HL-60 (cell line): ENCODE results near the gene CD19.

Source experiments
- DNase-seq, 2 experiments: peaks; one replicate each; pipeline ENCODE4 v3.0.0-alpha.2; 2010 to 2020; ENCODE audit warnings: low read depth in 1 of 2, low spot score in 1 of 2
- H3K27ac ChIP-seq: fragments of 250-450 bp; sonication (Bioruptor Pico); replicated peaks from 2 replicates; pipeline ENCODE4 v1.5.1; 2020; ENCODE audit warnings: mild to moderate bottlenecking, moderate library complexity
- H3K27me3 ChIP-seq: fragments of 250-450 bp; sonication (Bioruptor Pico); 2 replicates; pipeline ENCODE4 v1.5.1; 2021; ENCODE audit warnings: mild to moderate bottlenecking, moderate library complexity; ENCODE audit not compliant: insufficient read depth, poor library complexity, severe bottlenecking
- H3K4me3 ChIP-seq: replicated peaks from 2 replicates; pipeline ENCODE4 v1.5.1; 2011; ENCODE audit warnings: mild to moderate bottlenecking, control low read depth, low read length; ENCODE audit not compliant: insufficient read depth
- GABPA ChIP-seq: IDR thresholded peaks from 2 replicates; pipeline ENCODE4 v1.6.1; 2012; ENCODE audit warnings: low read depth
- POLR2AphosphoS5 ChIP-seq: IDR thresholded peaks from 2 replicates; pipeline ENCODE4 v1.6.1; 2012; ENCODE audit warnings: low read depth
- SPI1 ChIP-seq: IDR thresholded peaks from 2 replicates; pipeline ENCODE4 v1.6.1; 2012; ENCODE audit warnings: low read depth, mild to moderate bottlenecking, borderline replicate concordance
- TF ChIP-seq, protein P1 (sequence below): IDR thresholded peaks from one replicate; pipeline ENCODE4 v1.5.1; 2011; ENCODE audit warnings: low read length, control low read depth, inconsistent platforms; ENCODE audit not compliant: insufficient read depth
- TF ChIP-seq, protein P2 (sequence below): IDR thresholded peaks from 2 replicates; pipeline ENCODE4 v1.6.1; 2012; ENCODE audit warnings: low read depth; ENCODE audit not compliant: insufficient replicate concordance

CD19 gene

DNA sequence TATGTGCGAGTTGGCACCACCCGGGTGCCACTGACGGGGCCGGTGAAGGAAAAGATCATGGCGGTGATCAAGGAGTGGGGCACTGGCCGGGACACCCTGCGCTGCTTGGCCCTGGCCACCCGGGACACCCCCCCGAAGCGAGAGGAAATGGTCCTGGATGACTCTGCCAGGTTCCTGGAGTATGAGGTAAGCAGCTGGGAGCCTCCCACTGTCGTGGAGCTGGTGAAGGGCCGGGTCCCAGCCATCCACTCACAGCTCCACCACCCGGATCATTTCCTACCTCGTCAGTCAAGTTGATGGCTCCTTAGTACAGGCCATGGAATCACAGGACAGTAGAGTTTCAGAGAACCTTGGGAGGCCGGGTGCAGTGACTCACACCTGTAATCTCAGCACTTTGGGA, 33.5 kb upstream of the CD19 start:
- H3K4me3 ChIP-seq: no peak overlapping the region
- TF ChIP-seq, protein P1, sequence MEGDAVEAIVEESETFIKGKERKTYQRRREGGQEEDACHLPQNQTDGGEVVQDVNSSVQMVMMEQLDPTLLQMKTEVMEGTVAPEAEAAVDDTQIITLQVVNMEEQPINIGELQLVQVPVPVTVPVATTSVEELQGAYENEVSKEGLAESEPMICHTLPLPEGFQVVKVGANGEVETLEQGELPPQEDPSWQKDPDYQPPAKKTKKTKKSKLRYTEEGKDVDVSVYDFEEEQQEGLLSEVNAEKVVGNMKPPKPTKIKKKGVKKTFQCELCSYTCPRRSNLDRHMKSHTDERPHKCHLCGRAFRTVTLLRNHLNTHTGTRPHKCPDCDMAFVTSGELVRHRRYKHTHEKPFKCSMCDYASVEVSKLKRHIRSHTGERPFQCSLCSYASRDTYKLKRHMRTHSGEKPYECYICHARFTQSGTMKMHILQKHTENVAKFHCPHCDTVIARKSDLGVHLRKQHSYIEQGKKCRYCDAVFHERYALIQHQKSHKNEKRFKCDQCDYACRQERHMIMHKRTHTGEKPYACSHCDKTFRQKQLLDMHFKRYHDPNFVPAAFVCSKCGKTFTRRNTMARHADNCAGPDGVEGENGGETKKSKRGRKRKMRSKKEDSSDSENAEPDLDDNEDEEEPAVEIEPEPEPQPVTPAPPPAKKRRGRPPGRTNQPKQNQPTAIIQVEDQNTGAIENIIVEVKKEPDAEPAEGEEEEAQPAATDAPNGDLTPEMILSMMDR: no peak
- TF ChIP-seq, protein P2, sequence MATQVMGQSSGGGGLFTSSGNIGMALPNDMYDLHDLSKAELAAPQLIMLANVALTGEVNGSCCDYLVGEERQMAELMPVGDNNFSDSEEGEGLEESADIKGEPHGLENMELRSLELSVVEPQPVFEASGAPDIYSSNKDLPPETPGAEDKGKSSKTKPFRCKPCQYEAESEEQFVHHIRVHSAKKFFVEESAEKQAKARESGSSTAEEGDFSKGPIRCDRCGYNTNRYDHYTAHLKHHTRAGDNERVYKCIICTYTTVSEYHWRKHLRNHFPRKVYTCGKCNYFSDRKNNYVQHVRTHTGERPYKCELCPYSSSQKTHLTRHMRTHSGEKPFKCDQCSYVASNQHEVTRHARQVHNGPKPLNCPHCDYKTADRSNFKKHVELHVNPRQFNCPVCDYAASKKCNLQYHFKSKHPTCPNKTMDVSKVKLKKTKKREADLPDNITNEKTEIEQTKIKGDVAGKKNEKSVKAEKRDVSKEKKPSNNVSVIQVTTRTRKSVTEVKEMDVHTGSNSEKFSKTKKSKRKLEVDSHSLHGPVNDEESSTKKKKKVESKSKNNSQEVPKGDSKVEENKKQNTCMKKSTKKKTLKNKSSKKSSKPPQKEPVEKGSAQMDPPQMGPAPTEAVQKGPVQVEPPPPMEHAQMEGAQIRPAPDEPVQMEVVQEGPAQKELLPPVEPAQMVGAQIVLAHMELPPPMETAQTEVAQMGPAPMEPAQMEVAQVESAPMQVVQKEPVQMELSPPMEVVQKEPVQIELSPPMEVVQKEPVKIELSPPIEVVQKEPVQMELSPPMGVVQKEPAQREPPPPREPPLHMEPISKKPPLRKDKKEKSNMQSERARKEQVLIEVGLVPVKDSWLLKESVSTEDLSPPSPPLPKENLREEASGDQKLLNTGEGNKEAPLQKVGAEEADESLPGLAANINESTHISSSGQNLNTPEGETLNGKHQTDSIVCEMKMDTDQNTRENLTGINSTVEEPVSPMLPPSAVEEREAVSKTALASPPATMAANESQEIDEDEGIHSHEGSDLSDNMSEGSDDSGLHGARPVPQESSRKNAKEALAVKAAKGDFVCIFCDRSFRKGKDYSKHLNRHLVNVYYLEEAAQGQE: no peak
- TF ChIP-seq SPI1: no peak
- TF ChIP-seq POLR2AphosphoS5: no peak
- no peak for TF ChIP-seq GABPA
- DNase-seq: no peak
- H3K27me3 ChIP-seq: no peaks in the 10 kb centered on the region
- H3K27ac ChIP-seq: no peak overlapping the region

DNA sequence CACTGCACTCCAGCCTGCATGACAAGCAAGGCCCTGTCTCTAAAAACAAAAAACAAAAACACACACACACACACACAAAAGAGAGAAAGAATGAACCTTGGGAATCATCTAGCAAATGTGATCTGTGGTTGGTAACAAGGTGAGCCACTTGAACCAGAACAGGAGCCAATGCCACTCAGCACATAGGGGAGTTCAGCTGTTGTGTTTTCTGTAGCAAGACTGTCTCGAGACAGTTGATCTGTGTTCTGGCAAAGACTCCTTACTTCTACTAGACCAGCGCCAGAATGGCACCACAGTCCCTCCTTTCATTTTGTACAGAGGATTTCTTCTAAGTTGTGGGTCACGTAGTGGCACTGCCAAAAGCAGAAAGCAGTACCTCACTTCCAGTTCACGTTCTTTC, 32.8 kb upstream of the CD19 start:
- DNase-seq: no peak
- TF ChIP-seq, protein P1: no peak
- TF ChIP-seq GABPA (no peak), POLR2AphosphoS5 (no peak)
- TF ChIP-seq, protein P2: no peak
- H3K27ac ChIP-seq: no peak overlapping the region
- H3K4me3 ChIP-seq: no peak overlapping the region
- no peaks in the 10 kb centered on the region for H3K27me3 ChIP-seq

DNA sequence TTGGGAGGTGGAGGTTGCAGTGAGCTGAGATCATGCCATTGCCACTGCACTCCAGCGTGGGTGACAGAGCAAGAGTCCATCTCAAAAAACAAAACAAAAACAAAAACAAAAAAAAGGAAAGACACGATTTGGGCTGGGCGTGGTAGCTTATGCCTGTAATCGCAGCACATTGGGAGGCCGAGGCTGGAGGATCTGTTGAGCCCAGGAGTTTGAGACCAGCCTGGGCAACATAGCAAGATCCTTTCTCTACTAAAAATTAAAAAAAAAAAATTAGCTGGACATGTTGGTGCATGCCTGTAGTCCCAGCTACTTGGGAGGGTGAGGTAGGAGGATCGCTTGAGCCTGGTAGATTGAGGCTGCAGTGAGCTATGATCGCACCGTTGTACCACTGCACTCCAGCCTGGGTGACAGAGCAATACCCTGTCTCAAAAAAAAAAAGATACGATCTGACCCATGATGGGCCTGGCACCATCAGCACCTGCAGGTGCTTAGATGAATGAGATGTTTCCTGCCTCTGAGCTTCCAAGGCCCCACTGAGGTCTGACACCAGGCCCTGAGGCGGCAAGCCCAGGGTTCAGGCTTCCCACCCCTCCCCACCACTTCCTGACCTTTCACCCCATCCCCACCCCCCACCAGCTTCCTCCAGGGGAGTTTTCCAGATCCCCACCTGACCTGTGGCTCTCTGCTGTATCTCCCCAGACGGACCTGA, 31.7 kb upstream of the CD19 start:
- Histone ChIP-seq H3K27ac (no peak overlapping the region), H3K4me3 (no peak overlapping the region), H3K27me3 (no peaks in the 10 kb centered on the region)
- DNase-seq: no peak
- TF ChIP-seq GABPA (no peak), SPI1 (no peak), POLR2AphosphoS5 (no peak)
- TF ChIP-seq, protein P1: no peak
- TF ChIP-seq, protein P2: no peak
